ENCODE results near the gene FGF9.

Gene FGF9

GRCh38 chr13:21676611-21677021 is 5.7 kb downstream of the FGF9 start:
- H3K27me3 ChIP-seq (ENCODE audit: control insufficient read depth, insufficient read depth, low read length): peaks cover 69% of the 10 kb centered on the region
- no peaks in the 10 kb centered on the region for H3K36me3 ChIP-seq (ENCODE audit: insufficient read depth, low read length)
- peaks cover 6% of the 10 kb centered on the region for H3K4me1 ChIP-seq (ENCODE audit: control insufficient read depth, insufficient read depth, low read length)
- no peak overlapping the region for H3K4me3 ChIP-seq (ENCODE audit: low read length)
- H3K9ac ChIP-seq (ENCODE audit: low read depth, low read length): no peak overlapping the region
- no peak overlapping the region for H3K4me2 ChIP-seq (ENCODE audit: low read length)
- no peaks in the 10 kb centered on the region for H3K9me3 ChIP-seq (replicated peaks; ENCODE audit: low read length)

- Histone ChIP-seq H3K4me3 (ENCODE audit: low read length) (no peak overlapping the region), H3K9me3 (replicated peaks; ENCODE audit: low read length) (no peaks in the 10 kb centered on the region), H3K9ac (ENCODE audit: low read depth, low read length) (no peak overlapping the region), H3K36me3 (ENCODE audit: insufficient read depth, low read length) (no peaks in the 10 kb centered on the region), H3K4me2 (ENCODE audit: low read length) (no peak overlapping the region), H3K4me1 (ENCODE audit: control insufficient read depth, insufficient read depth, low read length) (peaks cover 6% of the 10 kb centered on the region), H3K27me3 (ENCODE audit: control insufficient read depth, insufficient read depth, low read length) (peaks cover 63% of the 10 kb centered on the region)
Measured at GRCh38 chr13:21677075-21677623, 6.3 kb downstream of the FGF9 start.

GRCh38 chr13:21683034-21683733 is 12.3 kb downstream of the FGF9 start:
- peaks cover 4% of the 10 kb centered on the region for H3K4me1 ChIP-seq (ENCODE audit: control insufficient read depth, insufficient read depth, low read length)
- H3K36me3 ChIP-seq (ENCODE audit: insufficient read depth, low read length): no peaks in the 10 kb centered on the region
- no peak overlapping the region for H3K9ac ChIP-seq (ENCODE audit: low read depth, low read length)
- H3K4me3 ChIP-seq (ENCODE audit: low read length): no peak overlapping the region
- peaks cover 14% of the 10 kb centered on the region for H3K27me3 ChIP-seq (ENCODE audit: control insufficient read depth, insufficient read depth, low read length)
- no peak overlapping the region for H3K4me2 ChIP-seq (ENCODE audit: low read length)
- no peaks in the 10 kb centered on the region for H3K9me3 ChIP-seq (replicated peaks; ENCODE audit: low read length)

- Histone ChIP-seq H3K27me3 (ENCODE audit: control insufficient read depth, insufficient read depth, low read length) (peaks cover 9% of the 10 kb centered on the region), H3K4me3 (ENCODE audit: low read length) (no peak overlapping the region), H3K9me3 (replicated peaks; ENCODE audit: low read length) (no peaks in the 10 kb centered on the region), H3K4me2 (ENCODE audit: low read length) (no peak overlapping the region), H3K9ac (ENCODE audit: low read depth, low read length) (no peak overlapping the region), H3K36me3 (ENCODE audit: insufficient read depth, low read length) (no peaks in the 10 kb centered on the region), H3K4me1 (ENCODE audit: control insufficient read depth, insufficient read depth, low read length) (peaks cover 4% of the 10 kb centered on the region)
Measured at GRCh38 chr13:21684576-21684975, 13.7 kb downstream of the FGF9 start.

GRCh38 chr13:21685485-21686064 is 14.7 kb downstream of the FGF9 start:
- Histone ChIP-seq H3K4me1 (ENCODE audit: control insufficient read depth, insufficient read depth, low read length) (peaks cover 4% of the 10 kb centered on the region), H3K9ac (ENCODE audit: low read depth, low read length) (no peak overlapping the region), H3K27me3 (ENCODE audit: control insufficient read depth, insufficient read depth, low read length) (peaks cover 18% of the 10 kb centered on the region), H3K4me3 (ENCODE audit: low read length) (no peak overlapping the region), H3K4me2 (ENCODE audit: low read length) (no peak overlapping the region), H3K36me3 (ENCODE audit: insufficient read depth, low read length) (no peaks in the 10 kb centered on the region), H3K9me3 (replicated peaks; ENCODE audit: low read length) (no peaks in the 10 kb centered on the region)

GRCh38 chr13:21686751-21687391 is 16.0 kb downstream of the FGF9 start:
- H3K4me2 ChIP-seq (ENCODE audit: low read length): no peak overlapping the region
- no peak overlapping the region for H3K9ac ChIP-seq (ENCODE audit: low read depth, low read length)
- H3K36me3 ChIP-seq (ENCODE audit: insufficient read depth, low read length): no peaks in the 10 kb centered on the region
- H3K27me3 ChIP-seq (ENCODE audit: control insufficient read depth, insufficient read depth, low read length): peaks cover 24% of the 10 kb centered on the region
- no peak overlapping the region for H3K4me3 ChIP-seq (ENCODE audit: low read length)
- H3K9me3 ChIP-seq (replicated peaks; ENCODE audit: low read length): no peaks in the 10 kb centered on the region
- peaks cover 4% of the 10 kb centered on the region for H3K4me1 ChIP-seq (ENCODE audit: control insufficient read depth, insufficient read depth, low read length)

- Histone ChIP-seq H3K36me3 (ENCODE audit: insufficient read depth, low read length) (no peaks in the 10 kb centered on the region), H3K4me2 (ENCODE audit: low read length) (no peak overlapping the region), H3K9me3 (replicated peaks; ENCODE audit: low read length) (no peaks in the 10 kb centered on the region), H3K4me1 (ENCODE audit: control insufficient read depth, insufficient read depth, low read length) (peaks cover 4% of the 10 kb centered on the region), H3K27me3 (ENCODE audit: control insufficient read depth, insufficient read depth, low read length) (peaks cover 24% of the 10 kb centered on the region), H3K9ac (ENCODE audit: low read depth, low read length) (no peak overlapping the region), H3K4me3 (ENCODE audit: low read length) (no peak overlapping the region)
Measured at GRCh38 chr13:21688056-21688455, 17.2 kb downstream of the FGF9 start.

GRCh38 chr13:21689097-21689496 is 18.2 kb downstream of the FGF9 start:
- Histone ChIP-seq H3K9me3 (replicated peaks; ENCODE audit: low read length) (no peaks in the 10 kb centered on the region), H3K4me2 (ENCODE audit: low read length) (no peak overlapping the region), H3K36me3 (ENCODE audit: insufficient read depth, low read length) (no peaks in the 10 kb centered on the region), H3K9ac (ENCODE audit: low read depth, low read length) (no peak overlapping the region), H3K27me3 (ENCODE audit: control insufficient read depth, insufficient read depth, low read length) (peaks cover 28% of the 10 kb centered on the region), H3K4me3 (ENCODE audit: low read length) (no peak overlapping the region), H3K4me1 (ENCODE audit: control insufficient read depth, insufficient read depth, low read length) (no peaks in the 10 kb centered on the region)

GRCh38 chr13:21690955-21691354 is 20.1 kb downstream of the FGF9 start:
- Histone ChIP-seq H3K36me3 (ENCODE audit: insufficient read depth, low read length) (no peaks in the 10 kb centered on the region), H3K4me3 (ENCODE audit: low read length) (no peak overlapping the region), H3K9me3 (replicated peaks; ENCODE audit: low read length) (no peaks in the 10 kb centered on the region), H3K27me3 (ENCODE audit: control insufficient read depth, insufficient read depth, low read length) (peaks cover 28% of the 10 kb centered on the region), H3K4me2 (ENCODE audit: low read length) (no peak overlapping the region), H3K9ac (ENCODE audit: low read depth, low read length) (no peak overlapping the region), H3K4me1 (ENCODE audit: control insufficient read depth, insufficient read depth, low read length) (no peaks in the 10 kb centered on the region)

- Histone ChIP-seq H3K4me3 (ENCODE audit: low read length) (no peak overlapping the region), H3K4me1 (ENCODE audit: control insufficient read depth, insufficient read depth, low read length) (no peaks in the 10 kb centered on the region), H3K9me3 (replicated peaks; ENCODE audit: low read length) (no peaks in the 10 kb centered on the region), H3K36me3 (ENCODE audit: insufficient read depth, low read length) (no peaks in the 10 kb centered on the region), H3K9ac (ENCODE audit: low read depth, low read length) (no peak overlapping the region), H3K27me3 (ENCODE audit: control insufficient read depth, insufficient read depth, low read length) (peaks cover 28% of the 10 kb centered on the region), H3K4me2 (ENCODE audit: low read length) (no peak overlapping the region)
Measured at GRCh38 chr13:21691500-21691899, 20.6 kb downstream of the FGF9 start.

GRCh38 chr13:21691928-21692327 is 21.1 kb downstream of the FGF9 start:
- Histone ChIP-seq H3K4me3 (ENCODE audit: low read length) (no peak overlapping the region), H3K4me2 (ENCODE audit: low read length) (no peak overlapping the region), H3K9me3 (replicated peaks; ENCODE audit: low read length) (no peaks in the 10 kb centered on the region), H3K4me1 (ENCODE audit: control insufficient read depth, insufficient read depth, low read length) (no peaks in the 10 kb centered on the region), H3K36me3 (ENCODE audit: insufficient read depth, low read length) (no peaks in the 10 kb centered on the region), H3K27me3 (ENCODE audit: control insufficient read depth, insufficient read depth, low read length) (peaks cover 28% of the 10 kb centered on the region), H3K9ac (ENCODE audit: low read depth, low read length) (no peak overlapping the region)
